CD14-positive monocyte (primary cell): ENCODE data around the gene DPYD. TPM values are rescaled to one million over a fixed set of nuclear protein-coding genes. Genes with fewer than 3 reads are reported as not detected.

Experiments used
- DNase-seq, 3 donors: peaks; one replicate each; pipeline ENCODE4 v3.0.0-alpha.2; 2011 to 2022
- H2AFZ ChIP-seq: 2 replicates; pipeline ENCODE4 v1.6.0; 2012; ENCODE audit warnings: mild to moderate bottlenecking, low read depth, low read length, inconsistent platforms; ENCODE audit not compliant: insufficient read depth, poor library complexity, severe bottlenecking
- H3K27ac ChIP-seq, 2 donors: 1 replicate in 1 of 2; 2 replicates in 1 of 2; pipeline ENCODE4 v1.5.1; 2012 to 2013; ENCODE audit warnings: low read length in 2 of 2, control low read depth in 1 of 2, inconsistent platforms in 1 of 2, low read depth in 1 of 2, mild to moderate bottlenecking in 1 of 2
- H3K27me3 ChIP-seq, 2 donors: one replicate each; pipeline versions ENCODE4 v1.6.0 to v1.6.1; 2011 to 2013; ENCODE audit warnings: low read length in 2 of 2; ENCODE audit not compliant: control insufficient read depth in 2 of 2, insufficient read depth in 2 of 2
- H3K36me3 ChIP-seq, 2 donors: replicated peaks in 1 of 2; 1 replicate in 1 of 2; 2 replicates in 1 of 2; pipeline versions ENCODE4 v1.5.1 to v1.6.1; 2012 to 2013; ENCODE audit warnings: low read length in 2 of 2, control low read depth in 1 of 2, inconsistent platforms in 1 of 2, mild to moderate bottlenecking in 1 of 2; ENCODE audit not compliant: insufficient read depth in 2 of 2, control insufficient read depth in 1 of 2
- H3K4me1 ChIP-seq, 2 donors: 1 replicate in 1 of 2; 2 replicates in 1 of 2; pipeline versions ENCODE4 v1.5.1 to v1.6.1; 2012 to 2013; ENCODE audit warnings: low read length in 2 of 2, control low read depth in 1 of 2, inconsistent platforms in 1 of 2, mild to moderate bottlenecking in 1 of 2, moderate library complexity in 1 of 2; ENCODE audit not compliant: insufficient read depth in 2 of 2, control insufficient read depth in 1 of 2
- H3K4me2 ChIP-seq: replicated peaks from 2 replicates; pipeline ENCODE3; 2012; ENCODE audit warnings: low read length, moderate library complexity, mild to moderate bottlenecking; ENCODE audit not compliant: poor library complexity, severe bottlenecking; ENCODE audit errors: extremely low read depth
- H3K4me3 ChIP-seq, 3 experiments: fragments of 200-600 bp in 1 of 3; sonication (generic) in 1 of 3; replicated peaks in 1 of 3; 1 replicate in 2 of 3; 2 replicates in 1 of 3; pipeline ENCODE4 v1.5.1; 2011 to 2013; ENCODE audit warnings: low read length in 3 of 3, mild to moderate bottlenecking in 3 of 3, control low read depth in 2 of 3, low read depth in 2 of 3, inconsistent platforms in 1 of 3, moderate library complexity in 1 of 3
- H3K79me2 ChIP-seq: 2 replicates; pipeline ENCODE4 v1.6.0; 2012; ENCODE audit warnings: mild to moderate bottlenecking, control low read depth, inconsistent platforms, low read length, moderate library complexity; ENCODE audit not compliant: insufficient read depth
- H3K9ac ChIP-seq: 2 replicates; pipeline ENCODE4 v1.6.0; 2017; ENCODE audit warnings: low read length, mild to moderate bottlenecking; ENCODE audit not compliant: insufficient read depth, poor library complexity, severe bottlenecking
- H3K9me3 ChIP-seq, 2 donors: replicated peaks in 1 of 2; 1 replicate in 1 of 2; 2 replicates in 1 of 2; pipeline versions ENCODE4 v1.5.1 to v1.6.1; 2012 to 2013; ENCODE audit warnings: low read length in 2 of 2, control low read depth in 1 of 2; ENCODE audit not compliant: control insufficient read depth in 1 of 2, insufficient read depth in 1 of 2
- H4K20me1 ChIP-seq: 2 replicates; pipeline ENCODE4 v1.6.0; 2012; ENCODE audit warnings: mild to moderate bottlenecking, low read length, control low read depth, moderate library complexity; ENCODE audit not compliant: insufficient read depth
- H3K27ac Mint-ChIP-seq, 7 donors: one replicate each; pipeline ENCODE4 v1.8.0; 2020; ENCODE audit warnings: mild to moderate bottlenecking in 7 of 7, mixed read lengths in 7 of 7, moderate library complexity in 6 of 7, inconsistent platforms in 2 of 7
- H3K27me3 Mint-ChIP-seq, 3 donors: one replicate each; pipeline ENCODE4 v1.8.0; 2021 to 2022; ENCODE audit warnings: low read depth in 3 of 3, mild to moderate bottlenecking in 3 of 3, mixed read lengths in 3 of 3, moderate library complexity in 3 of 3, inconsistent platforms in 1 of 3
- H3K36me3 Mint-ChIP-seq, 2 donors: one replicate each; pipeline ENCODE4 v1.8.0; 2020; ENCODE audit warnings: mixed read lengths in 2 of 2, inconsistent platforms in 1 of 2, mild to moderate bottlenecking in 1 of 2
- H3K4me1 Mint-ChIP-seq: one replicate; pipeline ENCODE4 v1.8.0; 2020; ENCODE audit warnings: mild to moderate bottlenecking, mixed read lengths
- H3K4me3 Mint-ChIP-seq, 2 donors: one replicate each; pipeline ENCODE4 v1.8.0; 2020; ENCODE audit warnings: mild to moderate bottlenecking in 2 of 2, mixed read lengths in 2 of 2, moderate library complexity in 1 of 2
- H3K9me3 Mint-ChIP-seq, 7 donors: one replicate each; pipeline ENCODE4 v1.8.0; 2020 to 2022; ENCODE audit warnings: mixed read lengths in 7 of 7, mild to moderate bottlenecking in 6 of 7, moderate library complexity in 6 of 7, inconsistent platforms in 2 of 7
- WGBS: methylation state at CpG from one replicate; pipeline ENCODE4 v1.1.5; 2013; ENCODE audit warnings: missing lambda C conversion rate; ENCODE audit not compliant: insufficient coverage; 5-methylcytosine and 5-hydroxymethylcytosine counted together
- intact Hi-C, 2 donors: fragments of 100-400 bp; cut with micrococcal nuclease; formaldehyde crosslinking; loops; one replicate each; pipeline versions ENCODE4 v1.15.0 to v1.15.1; 2023
- polyA plus RNA-seq, 3 donors: library from polyadenylated mRNA; depleted of rRNA in 1 of 3; unstranded in 2 of 3; stranded (reverse) in 1 of 3; fragments of 300-500 nt in 2 of 3; fragments of >200 nt in 1 of 3; fragmentation: Illumina TruSeq in 2 of 3; gene quantifications; 1 replicate in 2 of 3; 2 replicates in 1 of 3; pipeline ENCODE4 v1.2.3, GENCODE V29; 2012 to 2021
- TF ChIP-seq, protein P1 (sequence below): fragments of 200-600 bp; IDR thresholded peaks from one replicate; pipeline ENCODE4 v1.8.0; 2022; ENCODE audit warnings: antibody characterized with exemption, mild to moderate bottlenecking

The DPYD gene
- polyA plus RNA-seq, 3 donors: 87.6 to 171 (median 144) TPM

DNA sequence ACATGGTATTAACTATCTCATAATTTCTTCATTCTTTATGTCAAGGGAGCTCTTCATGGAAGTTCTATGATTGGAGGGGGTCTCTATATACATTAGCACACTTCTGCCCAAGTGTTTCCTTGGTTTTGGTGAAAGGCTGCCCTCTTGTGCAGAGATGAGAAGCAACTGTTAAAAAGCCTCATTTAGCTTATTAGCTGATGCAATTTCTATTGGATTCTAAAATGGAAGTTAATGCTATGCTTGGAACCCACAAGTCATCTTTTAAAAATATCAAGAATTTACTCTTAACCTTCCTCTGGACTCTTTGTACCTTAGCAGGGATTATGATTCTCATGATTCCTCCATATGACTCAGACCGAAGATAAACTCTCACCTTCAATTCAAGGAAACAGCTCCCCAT, 870.3 kb downstream of the DPYD start:
- Histone ChIP-seq H4K20me1 (no peaks in the 10 kb centered on the region), H3K27me3 (no peaks in the 10 kb centered on the region), H3K4me2 (no peak overlapping the region), H2AFZ (no peak overlapping the region), H3K4me1 (no peaks in the 10 kb centered on the region), H3K9ac (no peak overlapping the region), H3K4me3 (no peak overlapping the region), H3K27ac (no peak overlapping the region), H3K36me3 (no peaks in the 10 kb centered on the region), H3K9me3 (no peaks in the 10 kb centered on the region), H3K79me2 (no peaks in the 10 kb centered on the region)
- TF ChIP-seq, protein P1, sequence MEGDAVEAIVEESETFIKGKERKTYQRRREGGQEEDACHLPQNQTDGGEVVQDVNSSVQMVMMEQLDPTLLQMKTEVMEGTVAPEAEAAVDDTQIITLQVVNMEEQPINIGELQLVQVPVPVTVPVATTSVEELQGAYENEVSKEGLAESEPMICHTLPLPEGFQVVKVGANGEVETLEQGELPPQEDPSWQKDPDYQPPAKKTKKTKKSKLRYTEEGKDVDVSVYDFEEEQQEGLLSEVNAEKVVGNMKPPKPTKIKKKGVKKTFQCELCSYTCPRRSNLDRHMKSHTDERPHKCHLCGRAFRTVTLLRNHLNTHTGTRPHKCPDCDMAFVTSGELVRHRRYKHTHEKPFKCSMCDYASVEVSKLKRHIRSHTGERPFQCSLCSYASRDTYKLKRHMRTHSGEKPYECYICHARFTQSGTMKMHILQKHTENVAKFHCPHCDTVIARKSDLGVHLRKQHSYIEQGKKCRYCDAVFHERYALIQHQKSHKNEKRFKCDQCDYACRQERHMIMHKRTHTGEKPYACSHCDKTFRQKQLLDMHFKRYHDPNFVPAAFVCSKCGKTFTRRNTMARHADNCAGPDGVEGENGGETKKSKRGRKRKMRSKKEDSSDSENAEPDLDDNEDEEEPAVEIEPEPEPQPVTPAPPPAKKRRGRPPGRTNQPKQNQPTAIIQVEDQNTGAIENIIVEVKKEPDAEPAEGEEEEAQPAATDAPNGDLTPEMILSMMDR: no peak
- intact Hi-C loops: no loop called here
- DNase-seq: no peak
- no peaks in the 10 kb centered on the region for H3K4me1 Mint-ChIP-seq
- no CpG with 5 or more reads among the region's 1 CpG for WGBS
- peaks cover 0 to 2% (median 0%) of the 10 kb centered on the region in 3 donors for H3K27me3 Mint-ChIP-seq
- H3K27ac Mint-ChIP-seq: no peak overlapping the region
- H3K9me3 Mint-ChIP-seq: peaks cover 0 to 7% (median 3%) of the 10 kb centered on the region in 7 donors
- no peak overlapping the region for H3K4me3 Mint-ChIP-seq
- no peaks in the 10 kb centered on the region for H3K36me3 Mint-ChIP-seq

DNA sequence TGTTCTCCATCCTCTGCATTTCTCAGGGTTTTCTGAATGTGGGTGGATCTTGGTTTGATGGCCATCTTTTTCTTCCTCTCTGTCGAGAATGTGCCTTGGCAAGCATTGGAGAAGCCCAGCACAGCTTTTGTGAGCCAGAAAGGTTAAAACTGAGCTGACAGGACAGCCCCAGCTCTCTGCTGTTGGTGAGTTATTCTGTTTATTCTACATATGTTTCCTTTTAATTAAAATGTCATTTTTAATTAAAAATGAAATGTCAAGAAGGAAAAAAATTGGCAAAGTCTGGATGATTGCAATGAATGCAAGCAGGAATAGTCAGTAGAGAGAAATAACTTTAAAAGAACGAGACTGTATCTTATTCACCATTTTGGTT, 873.4 kb downstream of the DPYD start:
- H3K27ac Mint-ChIP-seq: no peak overlapping the region
- Histone ChIP-seq H3K27me3 (no peaks in the 10 kb centered on the region), H3K9ac (no peak overlapping the region), H3K79me2 (no peaks in the 10 kb centered on the region), H3K9me3 (peaks cover 0 to 18% of the 10 kb centered on the region in 2 donors), H3K27ac (no peak overlapping the region), H3K36me3 (no peaks in the 10 kb centered on the region), H3K4me2 (no peak overlapping the region), H3K4me3 (no peak overlapping the region), H3K4me1 (no peaks in the 10 kb centered on the region), H4K20me1 (no peaks in the 10 kb centered on the region), H2AFZ (no peak overlapping the region)
- no peaks in the 10 kb centered on the region for H3K36me3 Mint-ChIP-seq
- H3K4me1 Mint-ChIP-seq: no peaks in the 10 kb centered on the region
- peaks cover 0 to 2% (median 0%) of the 10 kb centered on the region in 3 donors for H3K27me3 Mint-ChIP-seq
- TF ChIP-seq, protein P1: no peak
- no peak for DNase-seq
- peaks cover 0 to 17% (median 5%) of the 10 kb centered on the region in 7 donors for H3K9me3 Mint-ChIP-seq
- intact Hi-C loops: no loop called here
- no peak overlapping the region for H3K4me3 Mint-ChIP-seq
- no CpG with 5 or more reads among the region's 2 CpGs for WGBS
